BLaER1 treated with 17β-estradiol and CSF1 and Interleukin-3, amounts not matched to agents 10 nM and 100 nM (cell line): ENCODE results near the gene SLAMF1.

Experiments used
- H3K27ac ChIP-seq, 11 experiments: shearing (Covaris generic); formaldehyde crosslinking; 2 replicates each; pipeline ENCODE4 v1.8.1; 2022
- H3K27me3 ChIP-seq, 11 experiments: shearing (Covaris generic); formaldehyde crosslinking; 2 replicates each; pipeline ENCODE4 v1.8.1; 2022
- H3K36me3 ChIP-seq, 11 experiments: shearing (Covaris generic); formaldehyde crosslinking; 2 replicates each; pipeline ENCODE4 v1.8.1; 2022
- H3K4me1 ChIP-seq, 10 experiments: shearing (Covaris generic); formaldehyde crosslinking; 2 replicates each; pipeline ENCODE4 v1.8.1; 2022
- H3K4me2 ChIP-seq, 11 experiments: shearing (Covaris generic); formaldehyde crosslinking; 2 replicates each; pipeline ENCODE4 v1.8.1; 2022
- H3K4me3 ChIP-seq, 10 experiments: shearing (Covaris generic); formaldehyde crosslinking; 2 replicates each; pipeline ENCODE4 v1.8.1; 2022
- H3K9ac ChIP-seq, 11 experiments: shearing (Covaris generic); formaldehyde crosslinking; 2 replicates each; pipeline ENCODE4 v1.8.1; 2022
- H3K9me3 ChIP-seq, 11 experiments: shearing (Covaris generic); formaldehyde crosslinking; replicated peaks in 1 of 11; 2 replicates each; pipeline ENCODE4 v1.8.1; 2022
- H4K20me1 ChIP-seq, 11 experiments: shearing (Covaris generic); formaldehyde crosslinking; 2 replicates each; pipeline ENCODE4 v1.8.1; 2022
- Cebpa-rat ChIP-seq, 11 experiments: shearing (Covaris generic); IDR thresholded peaks; 2 replicates each; pipeline ENCODE4 v1.8.1; 2022

The SLAMF1 gene

GRCh38 chr1:160615660-160616059 lies 31.2 kb downstream of the SLAMF1 start:
- no peak for TF ChIP-seq Cebpa-rat (IDR thresholded peaks at IDR 0.05)
- no peak overlapping the region for H3K4me3 ChIP-seq
- H3K27me3 ChIP-seq = no peaks in the 10 kb centered on the region

GRCh38 chr1:160614410-160614809 lies 32.4 kb downstream of the SLAMF1 start:
- TF ChIP-seq Cebpa-rat (IDR thresholded peaks at IDR 0.05) = no peak

More at GRCh38 chr1:160615660-160616059, 31.2 kb downstream of the SLAMF1 start:
- H3K4me2 ChIP-seq = no peak overlapping the region
- no peak overlapping the region for H3K9ac ChIP-seq
- H4K20me1 ChIP-seq = no peaks in the 10 kb centered on the region
- H3K27ac ChIP-seq = no peak overlapping the region; a peak in 1 of 22 replicates
- H3K36me3 ChIP-seq = peaks cover 20 to 98% (median 67%) of the 10 kb centered on the region in 11 experiments; a peak in 20 of 22 replicates
- H3K4me1 ChIP-seq = peaks cover 10 to 59% (median 19%) of the 10 kb centered on the region in 10 experiments
- H3K9me3 ChIP-seq = peaks cover 10 to 19% (median 14%) of the 10 kb centered on the region in 11 experiments; a peak in 18 of 22 replicates

GRCh38 chr1:160612613-160613218 lies 34.1 kb downstream of the SLAMF1 start:
- no peaks in the 10 kb centered on the region for H3K27me3 ChIP-seq
- H3K9ac ChIP-seq = no peak overlapping the region
- peaks cover 35 to 64% (median 41%) of the 10 kb centered on the region in 10 experiments for H3K4me1 ChIP-seq
- H3K4me2 ChIP-seq = no peak overlapping the region
- no peak for TF ChIP-seq Cebpa-rat (IDR thresholded peaks at IDR 0.05)
- H3K27ac ChIP-seq = no peak overlapping the region
- no peaks in the 10 kb centered on the region for H3K9me3 ChIP-seq
- H4K20me1 ChIP-seq = no peaks in the 10 kb centered on the region
- H3K4me3 ChIP-seq = no peak overlapping the region
- H3K36me3 ChIP-seq = peaks cover 0 to 95% (median 43%) of the 10 kb centered on the region in 11 experiments; a peak in 15 of 22 replicates

More at GRCh38 chr1:160614410-160614809, 32.4 kb downstream of the SLAMF1 start:
- H3K27me3 ChIP-seq = no peaks in the 10 kb centered on the region
- H3K4me1 ChIP-seq = peaks cover 22 to 64% (median 32%) of the 10 kb centered on the region in 10 experiments
- H3K9me3 ChIP-seq = peaks cover 6 to 12% (median 9%) of the 10 kb centered on the region in 11 experiments; a peak in 17 of 22 replicates
- no peak overlapping the region for H3K9ac ChIP-seq
- H3K4me2 ChIP-seq = no peak overlapping the region
- no peak overlapping the region for H3K4me3 ChIP-seq
- no peak overlapping the region for H3K27ac ChIP-seq
- H4K20me1 ChIP-seq = no peaks in the 10 kb centered on the region
- H3K36me3 ChIP-seq = peaks cover 12 to 97% (median 58%) of the 10 kb centered on the region in 11 experiments; a peak in 20 of 22 replicates

- TF ChIP-seq Cebpa-rat (IDR thresholded peaks at IDR 0.05) = no peak
- Histone ChIP-seq H3K36me3 (peaks cover 0 to 75% (median 43%) of the 10 kb centered on the region in 11 experiments; a peak in 14 of 22 replicates), H3K27ac (peak overlapping the region in 4 of 11 experiments; percentile 1 to 35 (median 10); a peak in 4 of 22 replicates), H4K20me1 (no peaks in the 10 kb centered on the region), H3K4me2 (peak overlapping the region; percentile 5 to 70 (median 34); a peak in 18 of 22 replicates), H3K4me3 (no peak overlapping the region), H3K9ac (no peak overlapping the region; a peak in 1 of 22 replicates), H3K27me3 (no peaks in the 10 kb centered on the region), H3K9me3 (peaks cover 0 to 2% (median 0%) of the 10 kb centered on the region in 11 experiments; a peak in 2 of 22 replicates), H3K4me1 (peaks cover 51 to 77% (median 56%) of the 10 kb centered on the region in 10 experiments)
Measured at GRCh38 chr1:160610569-160611242, 36.1 kb downstream of the SLAMF1 start.

GRCh38 chr1:160608941-160609340 lies 37.9 kb downstream of the SLAMF1 start:
- H3K4me1 ChIP-seq = peaks cover 52 to 82% (median 61%) of the 10 kb centered on the region in 10 experiments

GRCh38 chr1:160608514-160608913 lies 38.3 kb downstream of the SLAMF1 start:
- Histone ChIP-seq H4K20me1 (no peaks in the 10 kb centered on the region), H3K27ac (peak overlapping the region in 2 of 11 experiments; percentile 10 to 51; a peak in 3 of 22 replicates)

More at GRCh38 chr1:160608941-160609340, 37.9 kb downstream of the SLAMF1 start:
- Histone ChIP-seq H3K4me3 (no peak overlapping the region), H4K20me1 (no peaks in the 10 kb centered on the region), H3K4me2 (peak overlapping the region; percentile 15 to 70 (median 34); a peak in 21 of 22 replicates), H3K9ac (no peak overlapping the region), H3K27ac (peak overlapping the region in 1 of 11 experiments; percentile 10; a peak in 3 of 22 replicates), H3K36me3 (peaks cover 0 to 63% (median 34%) of the 10 kb centered on the region in 11 experiments; a peak in 14 of 22 replicates), H3K27me3 (no peaks in the 10 kb centered on the region), H3K9me3 (peaks cover 14 to 20% (median 16%) of the 10 kb centered on the region in 11 experiments; a peak in 20 of 22 replicates)
- TF ChIP-seq Cebpa-rat (IDR thresholded peaks at IDR 0.05) = no peak

GRCh38 chr1:160608057-160608456 lies 38.8 kb downstream of the SLAMF1 start:
- Histone ChIP-seq H3K9ac (peak overlapping the region in 5 of 11 experiments; percentile 6 to 47 (median 17); a peak in 5 of 22 replicates), H3K4me3 (no peak overlapping the region)

More at GRCh38 chr1:160608514-160608913, 38.3 kb downstream of the SLAMF1 start:
- TF ChIP-seq Cebpa-rat (IDR thresholded peaks at IDR 0.05) = no peak
- H3K36me3 ChIP-seq = peaks cover 0 to 59% (median 31%) of the 10 kb centered on the region in 11 experiments; a peak in 14 of 22 replicates
- H3K4me1 ChIP-seq = peaks cover 52 to 82% (median 61%) of the 10 kb centered on the region in 10 experiments
- no peaks in the 10 kb centered on the region for H3K27me3 ChIP-seq
- H3K4me2 ChIP-seq = peak overlapping the region; percentile 15 to 70 (median 34); a peak in 19 of 22 replicates
- no peak overlapping the region for H3K4me3 ChIP-seq
- H3K9me3 ChIP-seq = peaks cover 16 to 23% (median 19%) of the 10 kb centered on the region in 11 experiments; a peak in 20 of 22 replicates
- H3K9ac ChIP-seq = peak overlapping the region in 2 of 11 experiments; percentile 6 to 47; a peak in 1 of 22 replicates

GRCh38 chr1:160607672-160608032 lies 39.2 kb downstream of the SLAMF1 start:
- peak overlapping the region in 7 of 11 experiments; percentile 6 to 47 (median 29); a peak in 8 of 22 replicates for H3K9ac ChIP-seq
- H3K4me1 ChIP-seq = peaks cover 52 to 76% (median 61%) of the 10 kb centered on the region in 10 experiments
- H3K4me2 ChIP-seq = peak overlapping the region in 7 of 11 experiments; percentile 24 to 70 (median 39); a peak in 13 of 22 replicates
- no peak overlapping the region for H3K4me3 ChIP-seq
- H4K20me1 ChIP-seq = no peaks in the 10 kb centered on the region
- no peak for TF ChIP-seq Cebpa-rat (IDR thresholded peaks at IDR 0.05)
- H3K27ac ChIP-seq = peak overlapping the region in 7 of 11 experiments; percentile 5 to 51 (median 11); a peak in 8 of 22 replicates
- H3K27me3 ChIP-seq = no peaks in the 10 kb centered on the region
- peaks cover 0 to 50% (median 28%) of the 10 kb centered on the region in 11 experiments; a peak in 14 of 22 replicates for H3K36me3 ChIP-seq
- peaks cover 18 to 31% (median 28%) of the 10 kb centered on the region in 11 experiments; a peak in 21 of 22 replicates for H3K9me3 ChIP-seq

More at GRCh38 chr1:160608057-160608456, 38.8 kb downstream of the SLAMF1 start:
- no peak for TF ChIP-seq Cebpa-rat (IDR thresholded peaks at IDR 0.05)
- Histone ChIP-seq H3K27ac (peak overlapping the region in 6 of 11 experiments; percentile 5 to 51 (median 16); a peak in 7 of 22 replicates), H4K20me1 (no peaks in the 10 kb centered on the region), H3K4me2 (peak overlapping the region in 10 of 11 experiments; percentile 15 to 70 (median 35); a peak in 15 of 22 replicates), H3K4me1 (peaks cover 52 to 80% (median 61%) of the 10 kb centered on the region in 10 experiments), H3K36me3 (peaks cover 0 to 54% (median 31%) of the 10 kb centered on the region in 11 experiments; a peak in 14 of 22 replicates), H3K9me3 (peaks cover 16 to 26% (median 24%) of the 10 kb centered on the region in 11 experiments; a peak in 20 of 22 replicates), H3K27me3 (no peaks in the 10 kb centered on the region)
